Measurements from ENCODE around the gene ZNF423. TPM values are rescaled to one million over a fixed set of nuclear protein-coding genes. Genes with fewer than 3 reads are reported as not detected.

The ZNF423 gene
- total and polyA plus RNA-seq, 2 of the 13 experiments (the other 11 are each of a cell fraction or from before 2014, with no cell fraction given): 0.07 to 0.31 TPM

- Histone ChIP-seq H3K4me3 (replicated peaks in 1 of 3; ENCODE audit: insufficient read depth in 1 of 3, low read depth in 2 of 3, low read length in 3 of 3) (no peak overlapping the region), H3K27me3 (ENCODE audit: control insufficient read depth in 1 of 2, insufficient read depth in 2 of 2, low read length in 2 of 2) (peaks cover 0 to 12% of the 10 kb centered on the region in 2 experiments; a peak in 3 of 5 replicates), H3K79me2 (ENCODE audit: insufficient read depth, low read length) (no peaks in the 10 kb centered on the region), H4K20me1 (ENCODE audit: insufficient read depth, low read length) (no peaks in the 10 kb centered on the region), H3K4me1 (ENCODE audit: insufficient read depth, low read length) (no peaks in the 10 kb centered on the region), H3K36me3 (replicated peaks in 1 of 2; ENCODE audit: control insufficient read depth in 1 of 2, insufficient read depth in 2 of 2, low read length in 2 of 2) (no peaks in the 10 kb centered on the region), H3K4me2 (ENCODE audit: low read depth, low read length) (no peak overlapping the region), H3K27ac (ENCODE audit: extremely low read length, insufficient read depth, low read length) (no peak overlapping the region), H2AFZ (ENCODE audit: low read length) (no peak overlapping the region), H3K9ac (ENCODE audit: insufficient read depth, low read depth, low read length) (no peak overlapping the region), H3K9me3 (ENCODE audit: low read length) (no peaks in the 10 kb centered on the region)
- ChIA-PET CTCF (ENCODE audit: low intra/inter-chr PET ratio, low total read pairs) (no interaction called here), POLR2A (no interaction called here)
- TF ChIP-seq TFE3 (CRISPR knock-in tag; IDR thresholded peaks at IDR 0.05): no peak
- no peak for TF ChIP-seq SMYD3 (CRISPR knock-in tag; IDR thresholded peaks at IDR 0.05)
- no peak for TF ChIP-seq ZNF567 (CRISPR knock-in tag; IDR thresholded peaks at IDR 0.05; ENCODE audit: borderline replicate concordance)
- no peak for TF ChIP-seq KLF12 (CRISPR knock-in tag; IDR thresholded peaks at IDR 0.05; ENCODE audit: borderline replicate concordance)
- TF ChIP-seq CBX5 (CRISPR knock-in tag; IDR thresholded peaks at IDR 0.05; ENCODE audit: borderline replicate concordance): no peak
- TF ChIP-seq IRX3 (CRISPR knock-in tag; IDR thresholded peaks at IDR 0.05; ENCODE audit: borderline replicate concordance, low read depth): no peak
- TF ChIP-seq SETDB1 (CRISPR knock-in tag; IDR thresholded peaks at IDR 0.05; ENCODE audit: borderline replicate concordance): no peak
- no peak for TF ChIP-seq PCBP2 (optimal IDR thresholded peaks at IDR 0.05; ENCODE audit: low read depth, low read length, poor library complexity, severe bottlenecking)
- no peak for TF ChIP-seq HDAC1 (CRISPR knock-in tag; IDR thresholded peaks at IDR 0.05)
- no peak for TF ChIP-seq ZSCAN22 (CRISPR knock-in tag; IDR thresholded peaks at IDR 0.05)
- TF ChIP-seq TEAD3 (CRISPR knock-in tag; optimal IDR thresholded peaks at IDR 0.05; ENCODE audit: borderline replicate concordance): no peak
- no peak for TF ChIP-seq ZNF180 (CRISPR knock-in tag; IDR thresholded peaks at IDR 0.05; ENCODE audit: borderline replicate concordance, low read depth)
- TF ChIP-seq NFIB (CRISPR knock-in tag; IDR thresholded peaks at IDR 0.05; ENCODE audit: borderline replicate concordance): no peak
- TF ChIP-seq MAZ (IDR thresholded peaks at IDR 0.05; ENCODE audit: borderline replicate concordance, low read depth, low read length): no peak
- TF ChIP-seq MAZ (CRISPR knock-in tag; IDR thresholded peaks at IDR 0.05; ENCODE audit: low read depth): no peak
- TF ChIP-seq NR2F6 (IDR thresholded peaks at IDR 0.05): no peak
- TF ChIP-seq NR2F6 (CRISPR knock-in tag; IDR thresholded peaks at IDR 0.05): no peak
- TF ChIP-seq, protein P1, sequence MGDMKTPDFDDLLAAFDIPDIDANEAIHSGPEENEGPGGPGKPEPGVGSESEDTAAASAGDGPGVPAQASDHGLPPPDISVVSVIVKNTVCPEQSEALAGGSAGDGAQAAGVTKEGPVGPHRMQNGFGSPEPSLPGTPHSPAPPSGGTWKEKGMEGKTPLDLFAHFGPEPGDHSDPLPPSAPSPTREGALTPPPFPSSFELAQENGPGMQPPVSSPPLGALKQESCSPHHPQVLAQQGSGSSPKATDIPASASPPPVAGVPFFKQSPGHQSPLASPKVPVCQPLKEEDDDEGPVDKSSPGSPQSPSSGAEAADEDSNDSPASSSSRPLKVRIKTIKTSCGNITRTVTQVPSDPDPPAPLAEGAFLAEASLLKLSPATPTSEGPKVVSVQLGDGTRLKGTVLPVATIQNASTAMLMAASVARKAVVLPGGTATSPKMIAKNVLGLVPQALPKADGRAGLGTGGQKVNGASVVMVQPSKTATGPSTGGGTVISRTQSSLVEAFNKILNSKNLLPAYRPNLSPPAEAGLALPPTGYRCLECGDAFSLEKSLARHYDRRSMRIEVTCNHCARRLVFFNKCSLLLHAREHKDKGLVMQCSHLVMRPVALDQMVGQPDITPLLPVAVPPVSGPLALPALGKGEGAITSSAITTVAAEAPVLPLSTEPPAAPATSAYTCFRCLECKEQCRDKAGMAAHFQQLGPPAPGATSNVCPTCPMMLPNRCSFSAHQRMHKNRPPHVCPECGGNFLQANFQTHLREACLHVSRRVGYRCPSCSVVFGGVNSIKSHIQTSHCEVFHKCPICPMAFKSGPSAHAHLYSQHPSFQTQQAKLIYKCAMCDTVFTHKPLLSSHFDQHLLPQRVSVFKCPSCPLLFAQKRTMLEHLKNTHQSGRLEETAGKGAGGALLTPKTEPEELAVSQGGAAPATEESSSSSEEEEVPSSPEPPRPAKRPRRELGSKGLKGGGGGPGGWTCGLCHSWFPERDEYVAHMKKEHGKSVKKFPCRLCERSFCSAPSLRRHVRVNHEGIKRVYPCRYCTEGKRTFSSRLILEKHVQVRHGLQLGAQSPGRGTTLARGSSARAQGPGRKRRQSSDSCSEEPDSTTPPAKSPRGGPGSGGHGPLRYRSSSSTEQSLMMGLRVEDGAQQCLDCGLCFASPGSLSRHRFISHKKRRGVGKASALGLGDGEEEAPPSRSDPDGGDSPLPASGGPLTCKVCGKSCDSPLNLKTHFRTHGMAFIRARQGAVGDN (CRISPR knock-in tag; IDR thresholded peaks at IDR 0.05): no peak
- TF ChIP-seq ZNF678 (CRISPR knock-in tag; IDR thresholded peaks at IDR 0.05): no peak
- no peak for TF ChIP-seq HNRNPL (IDR thresholded peaks at IDR 0.05; ENCODE audit: low read depth, low read length)
- no peak for TF ChIP-seq CC2D1A (CRISPR knock-in tag; IDR thresholded peaks at IDR 0.05)
- TF ChIP-seq ZNF761 (CRISPR knock-in tag; conservative IDR thresholded peaks at IDR 0.05): no peak
- DNase-seq (ENCODE audit: low spot score): no peak
- no peak for ATAC-seq
- WGBS (ENCODE audit: low lambda C conversion rate): 35% methylated on average over 11 of the region's 11 CpGs
- BruUV-seq (replicated peaks): no TSS peak
- FAIRE-seq: no peak
- in situ Hi-C loops (cut with HindIII; ENCODE audit: extremely low pct_ligation_motif_present, low pct_unique_long_range_greater_than_20kb): no loop called here
- intact Hi-C loops (cut with micrococcal nuclease; ENCODE audit: unreplicated experiment): no loop called here
Measured at GRCh38 chr16:49793244-49793643, 62.7 kb downstream of the ZNF423 start.

Data from HepG2 (cell line).